ENCODE results near the gene MAST2.

DNA sequence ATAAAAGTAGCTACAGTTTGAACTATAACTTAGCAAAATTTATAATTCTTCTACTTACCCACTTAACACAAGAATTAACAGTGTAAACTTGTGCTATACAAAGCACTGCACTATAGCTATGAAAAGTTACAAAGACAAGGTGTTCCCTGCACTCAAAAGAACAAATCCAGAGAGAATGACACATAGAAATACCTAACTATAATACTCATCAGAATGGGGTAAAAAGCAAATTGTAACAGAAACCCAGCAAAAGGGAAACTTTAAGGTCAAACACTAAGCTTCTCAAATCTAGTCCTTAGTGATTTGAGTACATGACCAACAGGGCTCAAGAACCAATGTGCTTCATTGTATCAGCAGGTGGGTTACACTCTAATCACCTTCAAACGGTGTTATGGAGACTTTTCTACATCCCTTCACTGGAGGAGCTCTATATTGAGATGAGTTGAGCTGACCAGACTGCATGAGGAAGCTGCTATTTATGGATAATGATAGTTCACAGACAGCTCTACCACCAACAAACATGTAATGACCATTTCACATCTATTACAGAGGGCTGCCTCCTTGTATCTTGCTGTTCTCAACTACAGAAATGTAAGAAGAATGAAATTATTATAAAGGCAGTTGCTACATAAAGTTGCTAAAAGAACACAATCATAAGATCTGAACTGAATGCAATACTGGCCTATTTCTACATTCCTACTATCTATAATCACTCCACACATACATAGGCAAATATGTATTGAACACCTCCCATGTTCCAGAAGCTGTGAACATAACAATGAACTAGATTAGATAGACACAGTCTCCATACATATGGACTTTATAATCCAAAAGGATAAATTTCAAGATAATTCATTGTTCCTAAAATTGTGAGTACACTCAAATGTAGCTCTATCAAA lies 281.4 kb downstream of the MAST2 start:
- TF ChIP-seq, protein P1, sequence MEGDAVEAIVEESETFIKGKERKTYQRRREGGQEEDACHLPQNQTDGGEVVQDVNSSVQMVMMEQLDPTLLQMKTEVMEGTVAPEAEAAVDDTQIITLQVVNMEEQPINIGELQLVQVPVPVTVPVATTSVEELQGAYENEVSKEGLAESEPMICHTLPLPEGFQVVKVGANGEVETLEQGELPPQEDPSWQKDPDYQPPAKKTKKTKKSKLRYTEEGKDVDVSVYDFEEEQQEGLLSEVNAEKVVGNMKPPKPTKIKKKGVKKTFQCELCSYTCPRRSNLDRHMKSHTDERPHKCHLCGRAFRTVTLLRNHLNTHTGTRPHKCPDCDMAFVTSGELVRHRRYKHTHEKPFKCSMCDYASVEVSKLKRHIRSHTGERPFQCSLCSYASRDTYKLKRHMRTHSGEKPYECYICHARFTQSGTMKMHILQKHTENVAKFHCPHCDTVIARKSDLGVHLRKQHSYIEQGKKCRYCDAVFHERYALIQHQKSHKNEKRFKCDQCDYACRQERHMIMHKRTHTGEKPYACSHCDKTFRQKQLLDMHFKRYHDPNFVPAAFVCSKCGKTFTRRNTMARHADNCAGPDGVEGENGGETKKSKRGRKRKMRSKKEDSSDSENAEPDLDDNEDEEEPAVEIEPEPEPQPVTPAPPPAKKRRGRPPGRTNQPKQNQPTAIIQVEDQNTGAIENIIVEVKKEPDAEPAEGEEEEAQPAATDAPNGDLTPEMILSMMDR (CRISPR knock-in tag; IDR thresholded peaks at IDR 0.05) = no peak
- TF ChIP-seq ZNF282 (IDR thresholded peaks at IDR 0.05; ENCODE audit: partially characterized antibody) = no peak
- TF ChIP-seq, protein P2, sequence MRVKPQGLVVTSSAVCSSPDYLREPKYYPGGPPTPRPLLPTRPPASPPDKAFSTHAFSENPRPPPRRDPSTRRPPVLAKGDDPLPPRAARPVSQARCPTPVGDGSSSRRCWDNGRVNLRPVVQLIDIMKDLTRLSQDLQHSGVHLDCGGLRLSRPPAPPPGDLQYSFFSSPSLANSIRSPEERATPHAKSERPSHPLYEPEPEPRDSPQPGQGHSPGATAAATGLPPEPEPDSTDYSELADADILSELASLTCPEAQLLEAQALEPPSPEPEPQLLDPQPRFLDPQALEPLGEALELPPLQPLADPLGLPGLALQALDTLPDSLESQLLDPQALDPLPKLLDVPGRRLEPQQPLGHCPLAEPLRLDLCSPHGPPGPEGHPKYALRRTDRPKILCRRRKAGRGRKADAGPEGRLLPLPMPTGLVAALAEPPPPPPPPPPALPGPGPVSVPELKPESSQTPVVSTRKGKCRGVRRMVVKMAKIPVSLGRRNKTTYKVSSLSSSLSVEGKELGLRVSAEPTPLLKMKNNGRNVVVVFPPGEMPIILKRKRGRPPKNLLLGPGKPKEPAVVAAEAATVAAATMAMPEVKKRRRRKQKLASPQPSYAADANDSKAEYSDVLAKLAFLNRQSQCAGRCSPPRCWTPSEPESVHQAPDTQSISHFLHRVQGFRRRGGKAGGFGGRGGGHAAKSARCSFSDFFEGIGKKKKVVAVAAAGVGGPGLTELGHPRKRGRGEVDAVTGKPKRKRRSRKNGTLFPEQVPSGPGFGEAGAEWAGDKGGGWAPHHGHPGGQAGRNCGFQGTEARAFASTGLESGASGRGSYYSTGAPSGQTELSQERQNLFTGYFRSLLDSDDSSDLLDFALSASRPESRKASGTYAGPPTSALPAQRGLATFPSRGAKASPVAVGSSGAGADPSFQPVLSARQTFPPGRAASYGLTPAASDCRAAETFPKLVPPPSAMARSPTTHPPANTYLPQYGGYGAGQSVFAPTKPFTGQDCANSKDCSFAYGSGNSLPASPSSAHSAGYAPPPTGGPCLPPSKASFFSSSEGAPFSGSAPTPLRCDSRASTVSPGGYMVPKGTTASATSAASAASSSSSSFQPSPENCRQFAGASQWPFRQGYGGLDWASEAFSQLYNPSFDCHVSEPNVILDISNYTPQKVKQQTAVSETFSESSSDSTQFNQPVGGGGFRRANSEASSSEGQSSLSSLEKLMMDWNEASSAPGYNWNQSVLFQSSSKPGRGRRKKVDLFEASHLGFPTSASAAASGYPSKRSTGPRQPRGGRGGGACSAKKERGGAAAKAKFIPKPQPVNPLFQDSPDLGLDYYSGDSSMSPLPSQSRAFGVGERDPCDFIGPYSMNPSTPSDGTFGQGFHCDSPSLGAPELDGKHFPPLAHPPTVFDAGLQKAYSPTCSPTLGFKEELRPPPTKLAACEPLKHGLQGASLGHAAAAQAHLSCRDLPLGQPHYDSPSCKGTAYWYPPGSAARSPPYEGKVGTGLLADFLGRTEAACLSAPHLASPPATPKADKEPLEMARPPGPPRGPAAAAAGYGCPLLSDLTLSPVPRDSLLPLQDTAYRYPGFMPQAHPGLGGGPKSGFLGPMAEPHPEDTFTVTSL (CRISPR knock-in tag; IDR thresholded peaks at IDR 0.05; ENCODE audit: borderline replicate concordance) = no peak
- TF ChIP-seq, protein P3, sequence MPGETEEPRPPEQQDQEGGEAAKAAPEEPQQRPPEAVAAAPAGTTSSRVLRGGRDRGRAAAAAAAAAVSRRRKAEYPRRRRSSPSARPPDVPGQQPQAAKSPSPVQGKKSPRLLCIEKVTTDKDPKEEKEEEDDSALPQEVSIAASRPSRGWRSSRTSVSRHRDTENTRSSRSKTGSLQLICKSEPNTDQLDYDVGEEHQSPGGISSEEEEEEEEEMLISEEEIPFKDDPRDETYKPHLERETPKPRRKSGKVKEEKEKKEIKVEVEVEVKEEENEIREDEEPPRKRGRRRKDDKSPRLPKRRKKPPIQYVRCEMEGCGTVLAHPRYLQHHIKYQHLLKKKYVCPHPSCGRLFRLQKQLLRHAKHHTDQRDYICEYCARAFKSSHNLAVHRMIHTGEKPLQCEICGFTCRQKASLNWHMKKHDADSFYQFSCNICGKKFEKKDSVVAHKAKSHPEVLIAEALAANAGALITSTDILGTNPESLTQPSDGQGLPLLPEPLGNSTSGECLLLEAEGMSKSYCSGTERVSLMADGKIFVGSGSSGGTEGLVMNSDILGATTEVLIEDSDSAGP (CRISPR knock-in tag; IDR thresholded peaks at IDR 0.05; ENCODE audit: borderline replicate concordance) = no peak
- no peak for TF ChIP-seq HOXA3 (CRISPR knock-in tag; IDR thresholded peaks at IDR 0.05)
- no peak for TF ChIP-seq RFX1 (IDR thresholded peaks at IDR 0.05)
- no peak for TF ChIP-seq NFYC (CRISPR knock-in tag; IDR thresholded peaks at IDR 0.05)
- TF ChIP-seq, protein P4, sequence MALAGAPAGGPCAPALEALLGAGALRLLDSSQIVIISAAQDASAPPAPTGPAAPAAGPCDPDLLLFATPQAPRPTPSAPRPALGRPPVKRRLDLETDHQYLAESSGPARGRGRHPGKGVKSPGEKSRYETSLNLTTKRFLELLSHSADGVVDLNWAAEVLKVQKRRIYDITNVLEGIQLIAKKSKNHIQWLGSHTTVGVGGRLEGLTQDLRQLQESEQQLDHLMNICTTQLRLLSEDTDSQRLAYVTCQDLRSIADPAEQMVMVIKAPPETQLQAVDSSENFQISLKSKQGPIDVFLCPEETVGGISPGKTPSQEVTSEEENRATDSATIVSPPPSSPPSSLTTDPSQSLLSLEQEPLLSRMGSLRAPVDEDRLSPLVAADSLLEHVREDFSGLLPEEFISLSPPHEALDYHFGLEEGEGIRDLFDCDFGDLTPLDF (CRISPR knock-in tag; IDR thresholded peaks at IDR 0.05) = no peak
- TF ChIP-seq TCF12 (IDR thresholded peaks at IDR 0.05) = no peak
- no peak for TF ChIP-seq TCF12 (CRISPR knock-in tag; IDR thresholded peaks at IDR 0.05)
- no peak for TF ChIP-seq FOXJ3 (CRISPR knock-in tag; IDR thresholded peaks at IDR 0.05; ENCODE audit: borderline replicate concordance)
- no peak for TF ChIP-seq ELF4 (CRISPR knock-in tag; IDR thresholded peaks at IDR 0.05; ENCODE audit: borderline replicate concordance)
- no peak for TF ChIP-seq EP300 (IDR thresholded peaks at IDR 0.05; ENCODE audit: low read depth in 2 of 2, low read length in 2 of 2)
- TF ChIP-seq EP300 (CRISPR knock-in tag; IDR thresholded peaks at IDR 0.05; ENCODE audit: borderline replicate concordance) = no peak
- TF ChIP-seq MAFF (IDR thresholded peaks at IDR 0.05; ENCODE audit: low read depth, low read length) = no peak
- no peak for TF ChIP-seq RAD51 (IDR thresholded peaks at IDR 0.05; ENCODE audit: borderline replicate concordance)

Measured in HepG2 (cell line).